Retinal pigment epithelial cell (primary cell): ENCODE data around the gene RXRA.

Experiments
- DNase-seq: peaks from one replicate; pipeline ENCODE4 v3.0.0-alpha.2; 2010; ENCODE audit warnings: low read depth
- H3K4me3 ChIP-seq: 2 replicates; pipeline ENCODE4 v1.5.1; 2011; ENCODE audit warnings: mild to moderate bottlenecking, low read length, control low read depth, moderate library complexity
- CTCF ChIP-seq: conservative IDR thresholded peaks from 2 replicates; pipeline ENCODE4 v1.5.1; 2011; ENCODE audit warnings: low read depth, low read length, control low read depth, inconsistent platforms

Gene RXRA

DNA sequence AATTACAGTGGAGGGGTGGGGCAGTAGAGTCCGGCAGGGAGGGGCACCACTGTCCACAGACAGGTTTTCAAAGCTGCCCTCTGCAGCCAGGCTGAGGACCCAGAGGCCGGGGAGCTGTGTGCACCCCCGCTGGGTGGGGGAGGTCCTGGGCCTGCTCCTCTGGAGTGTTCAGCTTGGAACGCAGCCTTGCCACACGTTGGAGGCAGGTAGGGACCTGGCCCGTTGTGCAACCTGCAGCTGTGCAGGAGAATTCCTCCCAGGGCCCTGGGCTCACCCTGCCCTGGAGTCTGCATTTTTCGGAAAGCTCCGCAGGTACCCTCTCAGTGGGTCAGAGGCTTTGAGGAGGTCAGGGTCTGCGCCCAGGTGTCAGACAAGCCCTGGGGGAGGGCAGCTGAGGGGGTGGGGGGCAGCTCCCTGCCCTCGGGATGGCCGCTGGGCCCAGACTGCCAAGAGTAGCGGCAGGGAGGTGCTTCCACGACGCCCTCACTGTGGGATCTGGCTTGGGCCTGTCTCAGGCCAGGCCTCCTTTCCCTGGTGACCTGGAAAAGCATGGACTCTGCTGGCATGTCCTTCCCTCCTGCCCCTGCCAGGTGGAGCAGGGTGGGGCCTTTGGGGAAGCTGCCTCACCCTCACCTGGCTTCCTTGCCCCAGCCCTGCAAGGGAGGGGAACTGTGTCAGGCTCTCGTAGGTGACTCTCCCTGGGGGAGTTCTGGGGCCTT is 29.5 kb downstream of the RXRA start:
- no peak for DNase-seq
- TF ChIP-seq CTCF = no peak
- H3K4me3 ChIP-seq = no peak overlapping the region

DNA sequence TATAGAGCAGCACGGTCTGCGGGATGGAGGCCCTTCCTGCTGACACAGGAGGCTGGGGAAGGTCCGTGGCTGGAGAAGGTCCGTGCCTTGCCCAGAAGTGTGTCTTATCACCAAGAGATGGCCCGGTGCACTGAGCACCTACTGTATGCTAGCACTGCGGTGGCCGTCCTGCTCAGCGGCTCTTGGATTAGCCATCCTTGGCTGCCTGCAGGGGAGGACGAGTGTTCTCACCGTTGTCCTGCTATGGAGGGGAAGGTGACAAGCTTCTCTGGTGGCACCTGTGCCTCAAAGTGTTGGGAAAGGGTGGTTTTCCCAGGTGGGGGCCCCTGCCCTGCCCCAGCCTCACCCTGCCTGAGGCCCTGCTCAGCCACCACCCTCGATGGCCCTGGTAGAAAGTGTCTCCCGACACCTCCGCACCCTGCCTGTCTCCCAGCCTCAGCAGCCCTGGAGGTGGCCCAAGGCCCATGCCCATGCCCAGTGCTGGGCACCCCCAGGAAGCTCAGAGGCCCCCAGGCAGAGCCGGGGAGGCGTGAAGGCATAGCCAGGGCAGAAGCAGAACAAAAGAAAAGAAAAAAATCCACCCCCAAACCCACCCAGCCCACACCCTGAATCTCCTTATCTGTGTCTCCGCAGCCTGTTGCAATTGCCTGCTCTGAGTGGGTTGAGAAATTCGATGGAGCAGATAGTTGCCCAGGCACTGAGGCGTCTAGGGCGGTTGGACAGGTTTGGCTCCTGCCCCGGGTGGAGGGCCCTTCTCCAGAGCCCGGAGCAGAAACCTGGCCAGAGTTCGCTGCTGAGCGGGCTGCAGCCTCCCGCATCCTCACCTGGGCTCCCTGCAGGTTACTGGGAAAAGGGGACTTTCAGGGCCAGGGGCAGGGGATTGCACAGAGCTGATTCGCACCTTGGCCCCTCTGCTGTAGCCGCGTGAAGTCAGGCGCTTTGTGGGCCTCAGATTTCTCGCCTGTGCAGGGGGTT is 30.5 kb downstream of the RXRA start:
- no peak for DNase-seq

DNA sequence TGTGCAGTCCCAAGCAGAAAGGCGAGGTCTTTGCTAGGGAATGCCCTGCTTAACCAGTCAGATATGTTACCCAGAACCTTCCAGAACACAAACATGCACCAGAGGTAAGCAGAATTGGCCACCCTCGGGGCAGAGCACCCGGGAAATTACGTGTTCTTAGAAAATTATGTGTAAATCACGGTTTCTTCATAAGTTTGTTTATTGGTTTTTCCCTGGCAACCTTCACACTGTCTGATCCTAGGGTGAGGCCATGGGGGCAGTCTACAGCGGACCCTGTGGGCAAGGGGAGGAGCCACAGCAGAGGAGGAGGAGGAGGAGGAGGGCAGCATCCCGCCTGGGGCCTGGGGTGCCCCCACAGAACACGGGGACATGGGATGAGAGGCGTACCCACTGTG is 31.4 kb downstream of the RXRA start:
- no peak for TF ChIP-seq CTCF
- H3K4me3 ChIP-seq = no peak overlapping the region
- no peak for DNase-seq

More for the DNA sequence above, 30.5 kb downstream of the RXRA start:
- H3K4me3 ChIP-seq = no peak overlapping the region
- no peak for TF ChIP-seq CTCF

GRCh38 chr9:134358026-134358661 is 31.9 kb downstream of the RXRA start:
- DNase-seq = no peak
- TF ChIP-seq CTCF = no peak
- H3K4me3 ChIP-seq = no peak overlapping the region

GRCh38 chr9:134358662-134359319 is 32.5 kb downstream of the RXRA start:
- peak; percentile 59 for DNase-seq
- H3K4me3 ChIP-seq = no peak overlapping the region
- TF ChIP-seq CTCF = no peak

DNA sequence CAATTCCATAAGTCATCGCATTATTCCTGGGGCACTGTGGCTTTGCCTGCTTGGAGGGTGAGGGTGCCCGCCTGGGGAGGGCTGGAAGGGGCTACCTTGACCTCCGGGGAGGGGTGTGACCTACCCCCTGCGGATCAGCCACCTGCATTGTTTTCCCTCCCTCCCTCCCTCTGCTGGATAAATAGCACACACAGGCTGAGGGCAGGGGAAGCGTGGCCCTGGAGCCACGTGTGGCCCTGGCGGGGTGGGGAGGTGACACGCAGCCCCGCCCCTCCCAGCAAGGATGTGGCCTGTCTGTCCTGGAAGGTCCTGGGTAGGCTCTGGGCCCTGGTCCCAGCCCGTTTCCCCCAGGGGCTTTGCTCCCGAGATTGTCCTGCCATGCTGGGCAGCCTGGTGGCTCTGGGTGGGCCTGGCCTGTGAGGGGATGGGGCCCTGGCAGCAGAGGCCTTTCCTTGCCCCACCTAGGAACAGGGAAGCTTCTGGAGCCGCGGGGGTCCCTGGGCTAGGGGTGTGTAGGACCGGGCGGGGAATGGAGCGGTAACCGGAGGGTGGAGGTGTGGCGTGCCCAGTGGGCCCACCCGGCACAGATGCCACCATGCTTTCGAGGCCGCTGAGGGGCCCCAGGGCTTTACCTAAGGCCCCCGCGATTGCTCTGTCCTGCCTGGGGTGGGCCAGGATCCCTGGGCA is 33.4 kb downstream of the RXRA start:
- no peak overlapping the region for H3K4me3 ChIP-seq
- no peak for DNase-seq
- no peak for TF ChIP-seq CTCF
